ENCODE results near the gene RELN. TPM values are rescaled to one million over a fixed set of nuclear protein-coding genes. Genes with fewer than 3 reads are reported as not detected.

RELN gene
- total RNA-seq, 2 donors from 2014 or later = 6.9 to 8.0 TPM

- H3K9me3 ChIP-seq = no peaks in the 10 kb centered on the region
- H3K4me3 ChIP-seq = no peak overlapping the region
- no peak overlapping the region for H3K27ac ChIP-seq
- no peak for DNase-seq (ENCODE audit: low spot score)
- no peaks in the 10 kb centered on the region for H3K27me3 ChIP-seq
- TF ChIP-seq, protein P1, sequence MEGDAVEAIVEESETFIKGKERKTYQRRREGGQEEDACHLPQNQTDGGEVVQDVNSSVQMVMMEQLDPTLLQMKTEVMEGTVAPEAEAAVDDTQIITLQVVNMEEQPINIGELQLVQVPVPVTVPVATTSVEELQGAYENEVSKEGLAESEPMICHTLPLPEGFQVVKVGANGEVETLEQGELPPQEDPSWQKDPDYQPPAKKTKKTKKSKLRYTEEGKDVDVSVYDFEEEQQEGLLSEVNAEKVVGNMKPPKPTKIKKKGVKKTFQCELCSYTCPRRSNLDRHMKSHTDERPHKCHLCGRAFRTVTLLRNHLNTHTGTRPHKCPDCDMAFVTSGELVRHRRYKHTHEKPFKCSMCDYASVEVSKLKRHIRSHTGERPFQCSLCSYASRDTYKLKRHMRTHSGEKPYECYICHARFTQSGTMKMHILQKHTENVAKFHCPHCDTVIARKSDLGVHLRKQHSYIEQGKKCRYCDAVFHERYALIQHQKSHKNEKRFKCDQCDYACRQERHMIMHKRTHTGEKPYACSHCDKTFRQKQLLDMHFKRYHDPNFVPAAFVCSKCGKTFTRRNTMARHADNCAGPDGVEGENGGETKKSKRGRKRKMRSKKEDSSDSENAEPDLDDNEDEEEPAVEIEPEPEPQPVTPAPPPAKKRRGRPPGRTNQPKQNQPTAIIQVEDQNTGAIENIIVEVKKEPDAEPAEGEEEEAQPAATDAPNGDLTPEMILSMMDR (IDR thresholded peaks at IDR 0.05) = no peak
- H3K36me3 ChIP-seq = no peaks in the 10 kb centered on the region
- H3K4me1 ChIP-seq = no peaks in the 10 kb centered on the region
These were observed 527.1 kb downstream of the RELN start for GRCh38 chr7:103462358-103462757.

DNA sequence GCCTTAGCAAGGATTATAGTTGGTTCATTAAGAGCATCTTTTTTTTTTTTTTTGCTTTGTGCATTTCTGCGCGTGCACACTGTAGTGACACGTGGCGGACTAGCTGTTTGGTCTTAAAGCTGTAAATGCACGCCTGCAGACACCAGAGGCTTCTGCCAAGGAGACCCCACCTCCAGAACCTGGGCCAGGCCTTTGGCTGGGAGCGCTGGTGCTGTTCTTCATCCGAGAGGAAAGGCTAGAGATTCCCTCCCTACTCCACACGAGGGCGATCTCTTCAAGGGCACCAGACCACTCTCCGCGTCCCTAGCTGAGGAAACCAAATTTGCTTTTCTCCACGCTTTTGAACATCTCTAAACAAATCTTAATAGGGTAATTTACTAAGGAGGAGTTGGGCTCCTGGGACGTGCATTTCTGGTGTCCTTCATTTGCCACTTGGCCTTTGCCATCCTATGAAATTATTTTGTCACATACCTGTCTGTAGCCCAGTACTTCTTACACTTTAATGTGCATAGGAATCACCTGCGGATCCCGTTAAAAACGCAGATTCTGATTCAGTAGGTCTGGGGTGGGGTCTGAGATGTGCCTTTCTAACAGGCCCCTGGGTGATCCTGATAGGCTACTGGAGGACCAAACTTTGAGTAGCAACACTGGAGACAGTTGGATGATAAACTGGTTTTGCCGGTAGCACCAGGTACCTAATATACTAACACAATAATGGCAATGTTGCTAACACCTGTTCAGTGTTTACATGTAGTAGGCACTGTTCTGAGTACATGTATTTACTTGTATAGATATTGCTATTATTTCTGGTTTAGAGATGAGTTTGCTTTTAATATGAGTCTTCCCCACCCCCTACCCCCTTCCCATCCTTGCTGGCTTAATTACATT lies 542.1 kb downstream of the RELN start:
- H3K27me3 ChIP-seq = peaks cover 7 to 11% of the 10 kb centered on the region in 2 donors
- no peak for DNase-seq (ENCODE audit: low spot score)
- H3K36me3 ChIP-seq = no peaks in the 10 kb centered on the region

GRCh38 chr7:103446049-103446520 lies 543.4 kb downstream of the RELN start, which contains the start of gene SLC26A5:
SLC26A5 (minus strand) TSS chr7:103446207; CDS start chr7:103421514, 24,693 bp downstream.
- TF ChIP-seq, protein P1 (IDR thresholded peaks at IDR 0.05) = no peak

More for the DNA sequence above, 542.1 kb downstream of the RELN start:
- H3K9me3 ChIP-seq = peaks cover 0 to 4% of the 10 kb centered on the region in 2 donors
- H3K4me1 ChIP-seq = peaks cover 0 to 10% of the 10 kb centered on the region in 2 donors
- no peak overlapping the region for H3K27ac ChIP-seq
- TF ChIP-seq, protein P1 (IDR thresholded peaks at IDR 0.05) = peak; percentile 18 to 59
- H3K4me3 ChIP-seq = no peak overlapping the region

DNA sequence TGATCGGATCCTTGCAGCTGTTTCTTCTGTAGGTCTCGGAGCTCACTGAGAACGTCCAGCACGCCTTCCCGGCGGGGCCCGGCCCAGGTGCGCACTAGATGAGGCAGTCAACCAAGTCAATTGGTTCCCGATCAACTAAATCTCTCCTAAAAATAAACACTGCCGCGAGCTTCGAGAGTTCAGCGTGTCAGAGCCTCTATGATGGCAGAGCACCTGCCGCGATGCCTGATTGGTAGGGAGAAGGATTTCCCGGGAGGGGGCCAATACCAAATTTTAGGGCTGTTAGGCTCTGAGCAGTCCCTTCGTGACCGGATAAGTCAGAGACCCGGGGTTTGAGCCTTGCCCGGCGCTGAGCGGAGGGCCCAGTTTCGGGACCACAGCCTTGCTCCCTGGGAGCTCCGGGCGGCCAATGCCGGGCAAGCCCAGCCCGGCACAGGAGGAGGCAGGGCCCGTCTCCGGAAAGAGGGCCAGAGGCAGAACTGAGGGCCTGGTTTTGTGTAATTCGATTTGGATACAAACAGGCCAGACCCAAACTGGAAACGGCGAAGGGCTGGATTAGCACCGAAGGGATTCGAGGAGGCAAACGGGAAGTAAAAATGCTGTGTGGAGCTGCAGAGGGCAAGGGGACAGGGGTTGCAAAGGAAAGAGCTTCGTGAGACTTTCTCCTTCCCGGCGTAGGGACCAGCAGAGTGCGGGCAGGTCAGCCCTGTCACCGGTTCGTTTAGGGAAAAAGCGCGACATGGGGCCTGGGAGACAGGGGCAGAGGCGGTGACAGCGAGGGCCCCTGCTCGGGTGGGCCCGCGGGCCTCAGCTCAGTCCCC lies 544.0 kb downstream of the RELN start:
- Histone ChIP-seq H3K36me3 (no peaks in the 10 kb centered on the region), H3K4me1 (peaks cover 0 to 10% of the 10 kb centered on the region in 2 donors), H3K27me3 (peaks cover 7 to 11% of the 10 kb centered on the region in 2 donors), H3K9me3 (no peaks in the 10 kb centered on the region), H3K27ac (no peak overlapping the region), H3K4me3 (peak overlapping the region in 1 of 2 donors; percentile 41)
- no peak for DNase-seq (ENCODE audit: low spot score)
- TF ChIP-seq, protein P1 (IDR thresholded peaks at IDR 0.05) = no peak

More at GRCh38 chr7:103446049-103446520, 543.4 kb downstream of the RELN start, which contains the start of gene SLC26A5:
- H3K27me3 ChIP-seq = peaks cover 7 to 11% of the 10 kb centered on the region in 2 donors
- no peak within 1 kb of the TSS for H3K27ac ChIP-seq
- DNase-seq (ENCODE audit: low spot score) = no peak
- H3K36me3 ChIP-seq = no peaks in the 10 kb centered on the region
- peaks cover 0 to under 1% of the 10 kb centered on the region in 2 donors for H3K9me3 ChIP-seq
- peaks cover 0 to 10% of the 10 kb centered on the region in 2 donors for H3K4me1 ChIP-seq
- H3K4me3 ChIP-seq = peak within 1 kb of the TSS in 1 of 2 donors; percentile 41

GRCh38 chr7:103439661-103440060 lies 549.8 kb downstream of the RELN start:
- Histone ChIP-seq H3K4me1 (no peaks in the 10 kb centered on the region), H3K9me3 (no peaks in the 10 kb centered on the region), H3K27me3 (no peaks in the 10 kb centered on the region), H3K36me3 (no peaks in the 10 kb centered on the region), H3K4me3 (no peak overlapping the region), H3K27ac (no peak overlapping the region)
- DNase-seq (ENCODE audit: low spot score) = no peak
- TF ChIP-seq, protein P1 (IDR thresholded peaks at IDR 0.05) = no peak
